WTC11 (cell line): ENCODE data around the gene F5.

Experiments
- ARID4B ChIP-seq: sonication (generic); formaldehyde crosslinking; IDR thresholded peaks from 2 replicates; pipeline ENCODE4 v1.8.0; 2023; ENCODE audit warnings: missing genetic modification reagents, mild to moderate bottlenecking, borderline replicate concordance
- ATF3 ChIP-seq: sonication (generic); formaldehyde crosslinking; conservative IDR thresholded peaks from 2 replicates; pipeline ENCODE4 v1.8.1; 2022; ENCODE audit warnings: mild to moderate bottlenecking, missing genetic modification reagents
- CREB1 ChIP-seq: sonication (generic); formaldehyde crosslinking; IDR thresholded peaks from 2 replicates; pipeline ENCODE4 v1.8.0; 2023; ENCODE audit warnings: mild to moderate bottlenecking, missing genetic modification reagents
- CTCF ChIP-seq: fragments of 200-600 bp; IDR thresholded peaks from 2 replicates; pipeline ENCODE4 v1.8.0; 2022; ENCODE audit warnings: antibody characterized with exemption
- E2F4 ChIP-seq: sonication (generic); formaldehyde crosslinking; IDR thresholded peaks from 2 replicates; pipeline ENCODE4 v1.8.1; 2022; ENCODE audit warnings: low read depth, mild to moderate bottlenecking, moderate library complexity, missing genetic modification reagents, borderline replicate concordance
- E2F5 ChIP-seq: sonication (generic); formaldehyde crosslinking; IDR thresholded peaks from 2 replicates; pipeline ENCODE4 v1.8.1; 2022; ENCODE audit warnings: mild to moderate bottlenecking, moderate library complexity, missing genetic modification reagents
- FOXJ3 ChIP-seq: sonication (generic); formaldehyde crosslinking; IDR thresholded peaks from 2 replicates; pipeline ENCODE4 v1.9.0; 2021; ENCODE audit warnings: missing genetic modification reagents, mild to moderate bottlenecking, borderline replicate concordance
- HMGXB4 ChIP-seq: sonication (generic); formaldehyde crosslinking; IDR thresholded peaks from 2 replicates; pipeline ENCODE4 v1.8.1; 2023; ENCODE audit warnings: mild to moderate bottlenecking, moderate library complexity, missing genetic modification reagents
- IRF2 ChIP-seq: sonication (generic); formaldehyde crosslinking; IDR thresholded peaks from 2 replicates; pipeline ENCODE4 v1.8.0; 2022; ENCODE audit warnings: low read depth, missing genetic modification reagents, borderline replicate concordance
- MAX ChIP-seq: sonication (generic); formaldehyde crosslinking; IDR thresholded peaks from 2 replicates; pipeline ENCODE4 v1.8.0; 2022; ENCODE audit warnings: mild to moderate bottlenecking, missing genetic modification reagents
- NFE2L1 ChIP-seq: sonication (generic); formaldehyde crosslinking; IDR thresholded peaks from 2 replicates; pipeline ENCODE4 v1.8.1; 2023; ENCODE audit warnings: missing genetic modification reagents
- NR3C1 ChIP-seq: sonication (generic); formaldehyde crosslinking; conservative IDR thresholded peaks from 2 replicates; pipeline ENCODE4 v1.8.1; 2023; ENCODE audit warnings: low read depth, mild to moderate bottlenecking, missing genetic modification reagents
- SP1 ChIP-seq: sonication (generic); formaldehyde crosslinking; conservative IDR thresholded peaks from 2 replicates; pipeline ENCODE4 v1.8.1; 2022; ENCODE audit warnings: missing genetic modification reagents
- USF2 ChIP-seq: sonication (generic); formaldehyde crosslinking; IDR thresholded peaks from 2 replicates; pipeline ENCODE4 v1.8.1; 2023; ENCODE audit warnings: mild to moderate bottlenecking, missing genetic modification reagents, moderate library complexity

GRCh38 chr1:169546087-169546995 lies 39.9 kb downstream of the F5 start:
- TF ChIP-seq ARID4B (CRISPR knock-in tag) (no peak), SP1 (CRISPR knock-in tag) (no peak), IRF2 (no peak), CTCF (peak; percentile 28; the same call in 1 of the 2 replicates), E2F5 (CRISPR knock-in tag) (no peak), HMGXB4 (CRISPR knock-in tag) (no peak), MAX (CRISPR knock-in tag) (no peak), E2F4 (CRISPR knock-in tag) (no peak), NR3C1 (CRISPR knock-in tag) (no peak), USF2 (no peak), FOXJ3 (CRISPR knock-in tag) (no peak), CREB1 (CRISPR knock-in tag) (no peak), ATF3 (CRISPR knock-in tag) (no peak), NFE2L1 (CRISPR knock-in tag) (no peak)
